Measurements from ENCODE around the gene BRICD5.

BRICD5 gene

DNA sequence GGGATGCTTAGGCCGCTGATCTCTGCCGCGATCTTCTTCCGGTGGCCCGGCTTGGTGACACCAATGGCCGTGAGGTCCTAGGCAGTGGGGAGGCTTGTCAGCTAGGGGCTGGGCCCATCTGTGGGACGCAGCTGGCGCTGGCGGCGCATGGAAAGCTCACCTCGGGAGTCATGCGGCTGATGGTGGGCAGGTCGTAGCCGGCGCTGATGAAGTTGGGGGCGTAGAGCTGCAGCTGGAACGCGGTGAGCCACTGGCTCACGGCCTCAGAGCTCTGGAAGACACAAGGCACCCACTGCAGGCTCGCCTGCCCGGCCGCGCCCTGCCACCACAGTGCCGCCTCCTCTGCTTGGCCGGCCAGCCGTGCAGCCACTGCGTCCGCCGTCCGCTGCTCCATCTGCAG lies 27.0 kb downstream of the BRICD5 start:
- DNase-seq (ENCODE audit: low read depth in 2 of 3, low spot score in 2 of 3) = no peak

GRCh38 chr16:2181952-2182351 lies 28.7 kb downstream of the BRICD5 start:
- DNase-seq (ENCODE audit: low read depth in 2 of 3, low spot score in 2 of 3) = no peak

GRCh38 chr16:2180962-2181923 lies 29.4 kb downstream of the BRICD5 start:
- no peak for DNase-seq (ENCODE audit: low read depth in 2 of 3, low spot score in 2 of 3)

DNA sequence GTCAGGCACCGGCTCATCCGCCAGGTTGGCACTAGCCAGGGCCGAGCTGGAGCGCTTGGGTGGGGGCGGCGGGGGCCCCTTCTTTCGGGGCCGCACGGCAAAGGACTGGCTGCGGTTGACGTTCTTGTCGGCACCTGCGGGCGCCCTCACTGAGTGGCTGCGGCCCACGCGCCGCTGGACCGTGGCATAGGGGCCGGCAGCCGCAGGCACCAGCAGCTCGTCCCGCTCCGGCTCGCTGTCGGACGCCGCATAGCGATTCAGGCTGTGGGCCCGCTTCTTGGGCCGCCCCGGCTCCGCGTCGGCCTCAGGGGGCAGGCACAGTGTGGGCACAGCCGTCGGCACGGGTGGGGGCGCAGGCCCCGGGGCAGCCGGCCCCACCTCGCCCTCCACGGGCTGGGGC lies 30.2 kb downstream of the BRICD5 start:
- no peak for DNase-seq (ENCODE audit: low read depth in 2 of 3, low spot score in 2 of 3)

DNA sequence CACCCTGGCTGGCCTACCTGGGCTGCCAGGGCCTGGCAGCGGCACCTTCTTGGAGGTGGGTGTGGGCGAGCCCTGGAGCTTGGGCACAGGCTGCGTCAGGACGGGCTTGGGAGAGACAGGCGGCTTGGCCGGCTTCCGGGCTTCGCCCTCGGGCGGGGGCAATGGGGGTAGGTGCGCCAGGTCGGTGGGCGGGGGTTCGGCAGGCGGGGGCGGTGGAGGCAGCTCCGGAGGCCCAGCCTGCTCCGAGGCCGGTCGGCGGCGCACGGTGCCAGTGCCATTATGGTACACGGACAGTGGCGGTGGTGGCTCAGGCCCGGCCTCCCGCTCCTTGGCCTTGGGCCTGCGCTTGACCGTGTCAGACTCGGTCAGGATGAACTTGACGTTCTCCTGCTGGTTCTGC lies 31.1 kb downstream of the BRICD5 start:
- DNase-seq (ENCODE audit: low read depth in 2 of 3, low spot score in 2 of 3) = no peak

DNA sequence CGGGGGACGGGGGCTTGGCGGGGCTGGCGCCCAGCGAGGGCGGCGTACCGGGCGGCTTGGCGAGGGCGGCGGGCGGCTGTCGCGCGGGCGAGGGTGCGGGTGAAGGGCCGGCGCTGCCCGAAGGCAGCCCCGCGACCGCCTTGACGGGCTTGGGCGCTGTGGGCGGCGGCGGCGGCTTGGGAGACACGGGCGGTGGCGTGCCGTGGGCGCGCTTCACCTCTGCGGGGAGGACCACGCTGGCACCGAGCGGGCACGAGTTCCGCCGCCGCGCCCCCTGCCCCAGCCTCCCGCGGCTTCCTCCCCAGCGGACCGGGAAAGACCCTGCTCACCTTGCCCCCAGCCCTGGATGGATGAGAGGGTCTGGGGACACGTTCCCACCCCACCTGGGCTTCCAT lies 31.6 kb downstream of the BRICD5 start:
- DNase-seq (ENCODE audit: low read depth in 2 of 3, low spot score in 2 of 3) = no peak

DNA sequence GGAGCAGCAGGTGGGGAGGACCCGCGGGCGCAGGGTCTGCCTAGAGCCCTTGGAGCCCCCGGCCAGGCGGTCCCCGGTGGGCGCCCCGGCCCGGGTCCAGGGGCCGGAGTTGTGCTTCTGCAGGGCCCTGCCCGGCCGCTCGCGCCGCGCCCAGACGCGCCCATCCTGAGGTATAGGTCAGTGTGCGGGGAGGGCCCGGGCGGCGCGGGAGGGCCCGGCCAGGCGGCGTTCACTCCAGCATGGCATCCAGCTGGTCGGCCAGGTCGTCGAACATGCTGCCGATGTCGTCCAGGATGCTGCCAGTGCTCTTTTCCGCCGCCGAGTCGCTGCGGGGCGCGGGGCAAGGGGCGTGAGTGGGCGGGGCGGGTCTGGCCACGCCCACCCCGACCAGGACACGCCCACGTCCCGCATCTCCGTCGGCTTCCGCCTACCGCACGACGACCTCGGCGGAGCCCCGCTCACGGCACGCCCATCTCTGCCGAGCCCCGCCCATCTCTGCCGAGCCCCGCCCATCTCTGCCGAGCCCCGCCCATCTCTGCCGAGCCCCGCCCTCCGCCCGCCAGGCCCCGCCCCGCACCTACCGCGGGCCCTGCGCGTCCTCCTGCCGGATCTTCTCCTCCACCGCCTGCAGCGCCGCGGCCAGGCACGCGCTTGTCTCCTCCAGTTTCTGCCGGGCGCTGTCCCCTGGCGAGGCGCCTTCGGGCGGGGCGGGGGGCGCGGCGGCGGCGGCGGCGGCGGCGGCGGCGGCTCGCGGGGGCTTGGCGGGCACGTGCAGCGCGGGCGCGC lies 32.1 kb downstream of the BRICD5 start:
- peak in 2 of 3 experiments; percentile 25 to 29 for DNase-seq (ENCODE audit: low read depth in 2 of 3, low spot score in 2 of 3)

DNA sequence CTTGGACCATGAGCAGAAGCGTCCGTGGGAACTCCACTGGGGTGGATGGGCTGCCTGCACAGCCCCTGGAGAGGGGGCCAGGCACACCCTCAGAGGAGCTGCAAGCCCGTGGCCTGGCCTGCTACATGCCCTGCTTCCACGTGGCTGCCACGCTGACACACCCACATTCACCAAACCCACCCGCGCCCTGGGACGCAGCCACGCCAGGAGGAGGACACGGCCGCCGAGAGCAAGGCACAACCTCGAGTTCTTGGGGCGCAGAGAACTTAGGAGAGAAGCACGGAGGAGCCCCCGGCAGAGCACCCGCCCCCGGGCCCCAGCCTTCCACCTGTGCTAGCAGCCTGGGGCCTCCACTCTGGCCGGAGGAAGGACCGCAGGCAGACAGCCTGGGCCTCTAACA lies 33.1 kb downstream of the BRICD5 start:
- no peak for DNase-seq (ENCODE audit: low read depth in 2 of 3, low spot score in 2 of 3)

DNA sequence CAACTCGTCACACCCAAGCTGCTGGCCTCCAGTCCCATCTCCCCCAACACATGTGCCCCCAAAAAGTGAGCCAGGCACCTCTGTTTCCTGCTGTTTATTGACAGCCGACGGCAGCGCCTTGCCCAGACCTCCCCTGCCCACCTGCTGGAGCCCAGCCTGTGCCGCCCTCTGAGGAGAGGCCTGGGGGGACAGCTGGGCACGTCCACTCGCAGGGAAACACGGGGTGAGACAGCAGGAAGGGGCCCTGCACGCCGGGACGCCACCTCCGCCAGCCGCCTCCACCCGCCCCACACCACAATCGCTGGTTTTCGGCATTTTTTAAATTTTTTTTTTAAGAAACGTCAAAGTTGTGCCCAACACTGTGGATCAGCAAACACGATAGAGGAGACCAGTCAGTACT lies 33.6 kb downstream of the BRICD5 start:
- no peak for DNase-seq (ENCODE audit: low read depth in 2 of 3, low spot score in 2 of 3)

DNA sequence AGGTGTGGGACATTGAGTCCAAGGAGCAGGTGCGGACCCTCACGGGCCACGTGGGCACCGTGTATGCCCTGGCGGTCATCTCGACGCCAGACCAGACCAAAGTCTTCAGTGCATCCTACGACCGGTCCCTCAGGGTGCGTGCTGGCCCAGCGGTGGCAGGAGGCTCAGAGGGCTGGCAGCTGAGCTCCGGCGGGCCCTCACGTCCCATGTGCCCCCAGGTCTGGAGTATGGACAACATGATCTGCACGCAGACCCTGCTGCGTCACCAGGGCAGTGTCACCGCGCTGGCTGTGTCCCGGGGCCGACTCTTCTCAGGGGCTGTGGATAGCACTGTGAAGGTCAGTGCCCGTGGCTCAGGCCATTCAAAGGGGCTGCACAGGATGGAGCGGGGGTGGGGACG lies 34.6 kb downstream of the BRICD5 start:
- no peak for DNase-seq (ENCODE audit: low read depth in 2 of 3, low spot score in 2 of 3)

DNA sequence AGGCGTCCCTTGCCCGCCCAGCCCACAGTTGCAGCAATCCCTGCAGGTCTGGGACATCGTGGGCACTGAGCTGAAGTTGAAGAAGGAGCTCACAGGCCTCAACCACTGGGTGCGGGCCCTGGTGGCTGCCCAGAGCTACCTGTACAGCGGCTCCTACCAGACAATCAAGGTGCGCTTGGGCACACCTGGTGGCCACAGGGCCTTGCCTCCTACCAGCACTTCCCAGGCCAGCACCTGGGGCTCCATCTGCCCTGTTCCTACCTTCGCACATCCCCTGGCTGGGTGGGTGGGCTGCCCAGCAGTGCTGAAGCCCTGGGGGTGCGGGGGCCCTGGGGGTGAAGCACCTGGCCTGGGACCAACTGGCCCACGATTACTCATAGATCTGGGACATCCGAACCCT lies 35.2 kb downstream of the BRICD5 start:
- no peak for DNase-seq (ENCODE audit: low read depth in 2 of 3, low spot score in 2 of 3)

GRCh38 chr16:2174396-2175131 lies 36.1 kb downstream of the BRICD5 start:
- DNase-seq (ENCODE audit: low read depth in 2 of 3, low spot score in 2 of 3) = no peak

GRCh38 chr16:2173916-2174315 lies 36.7 kb downstream of the BRICD5 start:
- DNase-seq (ENCODE audit: low read depth in 2 of 3, low spot score in 2 of 3) = no peak

DNA sequence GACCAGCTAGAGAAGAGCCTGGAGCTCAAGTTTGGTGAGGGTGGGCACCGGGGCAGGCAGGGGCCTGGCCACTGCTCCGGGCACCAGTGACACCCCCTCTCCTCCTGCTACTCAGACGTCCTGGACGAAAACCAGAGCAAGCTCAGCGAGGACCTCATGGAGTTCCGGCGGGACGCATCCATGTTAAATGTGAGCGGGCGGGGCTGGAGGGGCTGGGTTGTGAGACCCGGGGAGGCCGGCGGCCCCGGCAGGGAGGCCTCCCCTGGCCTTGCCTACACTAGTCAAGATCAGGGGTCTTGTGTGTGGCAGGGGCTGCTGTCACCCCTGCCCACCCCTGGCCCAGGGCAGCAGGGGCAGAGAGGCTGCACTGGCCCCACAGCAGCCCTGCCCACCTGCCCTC lies 37.3 kb downstream of the BRICD5 start:
- DNase-seq (ENCODE audit: low read depth in 2 of 3, low spot score in 2 of 3) = no peak

DNA sequence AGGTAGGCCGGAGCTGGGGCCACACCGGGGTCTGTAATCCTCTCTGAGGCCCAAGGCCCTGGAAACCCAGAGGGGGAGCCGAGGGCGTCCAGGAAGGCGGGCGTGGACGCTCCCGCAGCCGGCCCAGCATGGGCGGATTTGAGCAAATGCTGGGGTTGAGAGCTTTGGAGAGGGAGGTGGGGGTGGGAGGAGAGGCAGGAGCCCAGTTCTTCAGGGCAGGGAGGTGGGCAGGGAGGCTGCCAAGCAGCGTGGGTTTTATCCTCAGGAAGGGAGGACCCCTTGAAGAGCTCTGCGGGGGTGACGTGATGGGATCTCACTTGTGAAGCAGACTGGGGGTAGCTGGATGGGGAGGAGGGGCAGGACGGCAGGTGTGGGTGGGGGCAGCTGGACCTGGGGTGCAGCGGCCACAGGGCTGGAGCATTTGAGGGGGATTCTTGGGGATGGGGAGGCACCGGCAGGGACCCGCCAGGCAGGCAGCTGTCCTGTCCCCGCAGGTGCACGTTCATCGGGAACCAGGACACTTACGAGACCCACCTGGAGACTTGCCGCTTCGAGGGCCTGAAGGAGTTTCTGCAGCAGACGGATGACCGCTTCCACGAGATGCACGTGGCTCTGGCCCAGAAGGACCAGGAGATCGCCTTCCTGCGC lies 37.9 kb downstream of the BRICD5 start:
- DNase-seq (ENCODE audit: low read depth in 2 of 3, low spot score in 2 of 3) = no peak

DNA sequence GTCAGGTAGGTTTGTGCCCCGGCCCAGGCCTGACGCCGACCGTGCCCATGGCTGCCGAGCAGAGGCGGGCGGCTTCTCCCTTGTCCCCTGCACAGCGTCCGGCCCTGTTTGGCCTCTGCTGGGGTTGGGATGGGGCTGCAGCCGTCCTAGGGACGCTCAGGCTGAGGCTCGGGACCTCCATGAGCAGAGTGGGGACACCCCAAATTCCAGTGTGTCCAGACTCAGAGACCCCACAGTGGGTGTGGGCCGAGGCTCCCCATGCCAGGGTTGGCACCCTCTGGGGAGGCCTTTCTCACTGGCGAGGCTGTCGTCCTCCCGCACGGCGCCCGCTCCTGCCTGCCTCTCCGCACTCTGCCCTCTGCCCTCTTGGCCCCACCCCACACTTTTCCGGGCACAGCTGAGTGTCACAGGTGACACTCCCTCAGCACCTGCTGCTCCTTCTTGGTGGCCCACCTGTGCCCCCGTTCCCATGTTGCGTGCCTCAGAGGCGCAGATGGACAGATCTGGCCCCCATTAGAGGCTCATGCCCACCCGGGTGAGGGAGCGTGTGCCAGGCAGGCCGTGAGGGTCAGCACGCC lies 39.0 kb downstream of the BRICD5 start:
- no peak for DNase-seq (ENCODE audit: low read depth in 2 of 3, low spot score in 2 of 3)

- DNase-seq (ENCODE audit: low read depth in 2 of 3, low spot score in 2 of 3) = no peak
Observed at GRCh38 chr16:2170587-2171435, 39.9 kb downstream of the BRICD5 start.

- DNase-seq (ENCODE audit: low read depth in 2 of 3, low spot score in 2 of 3) = no peak
Observed at GRCh38 chr16:2170080-2170479, 40.6 kb downstream of the BRICD5 start.

DNA sequence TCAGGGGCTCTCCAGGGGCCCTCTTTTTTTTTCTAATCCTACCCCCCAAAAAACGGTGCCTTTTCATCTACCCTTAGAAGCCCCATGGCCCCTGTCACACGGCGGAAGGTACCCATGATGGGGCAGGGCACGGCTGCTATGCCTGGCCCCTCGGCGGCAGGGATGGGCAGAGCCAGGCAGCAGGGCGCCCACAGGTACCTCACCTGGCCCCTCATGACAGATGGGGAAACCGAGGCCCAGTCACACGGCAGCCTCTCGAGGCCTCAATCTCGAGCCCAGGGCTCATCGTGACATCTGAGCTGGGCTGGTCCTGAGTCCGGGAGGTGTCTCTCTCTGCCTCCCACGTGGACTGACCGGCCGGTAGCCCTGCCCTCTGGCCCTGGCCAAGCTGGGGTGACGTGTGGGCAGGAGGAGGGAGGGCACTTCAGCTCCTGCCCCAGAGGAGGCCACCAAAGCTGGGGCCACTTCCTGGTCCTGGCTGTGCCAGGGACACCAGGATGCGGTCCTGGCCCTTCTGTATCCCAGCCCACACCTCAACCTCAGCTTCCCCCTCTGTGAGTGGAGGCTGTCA lies 43.5 kb downstream of the BRICD5 start:
- no peak for DNase-seq (ENCODE audit: low read depth in 2 of 3, low spot score in 2 of 3)
